GM12872 (cell line): ENCODE results near the gene AMPH.

Experiments used
- CTCF ChIP-seq: IDR thresholded peaks from 3 replicates; pipeline ENCODE4 v1.5.1; 2011; ENCODE audit warnings: low read depth, mild to moderate bottlenecking, low read length, moderate library complexity; ENCODE audit not compliant: insufficient read depth

AMPH gene

DNA sequence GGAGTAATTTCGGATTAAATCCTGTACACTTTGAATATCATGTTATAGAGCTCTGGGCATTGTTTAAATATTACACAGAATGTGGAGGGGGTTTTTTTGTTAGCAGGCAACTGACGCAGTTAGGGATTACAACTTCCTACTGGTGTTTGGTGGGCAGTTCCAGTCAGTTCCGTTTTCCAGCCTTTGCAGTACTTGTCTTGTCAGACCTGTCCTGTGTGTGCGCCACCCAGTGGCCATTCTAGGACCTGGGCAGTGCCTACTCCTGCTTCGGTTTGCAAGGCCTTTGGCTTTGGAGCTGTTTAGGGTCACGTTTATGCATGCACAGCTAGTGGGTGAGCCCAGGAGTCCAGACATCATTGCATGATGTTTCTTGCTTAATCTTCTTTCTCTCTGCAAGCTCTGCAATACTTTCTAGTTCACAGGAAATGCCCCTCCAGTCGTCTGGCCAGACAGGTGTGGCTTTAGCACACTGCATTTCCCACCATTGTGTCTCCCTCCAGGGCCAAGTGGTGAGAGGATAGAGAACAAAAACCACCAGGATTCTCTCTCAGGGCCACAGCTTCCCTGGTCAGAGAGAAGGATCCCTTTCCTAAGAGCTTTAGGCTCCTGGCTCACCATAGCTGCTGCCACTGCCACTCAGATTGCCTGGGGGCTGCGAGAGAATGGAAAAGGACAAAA lies 261.2 kb downstream of the AMPH start:
- peak; percentile 98 for TF ChIP-seq CTCF

GRCh38 chr7:38368191-38368605 lies 263.0 kb downstream of the AMPH start:
- TF ChIP-seq CTCF: peak; percentile 96

- TF ChIP-seq CTCF: no peak
Observed at GRCh38 chr7:38367301-38367890, 263.8 kb downstream of the AMPH start.

DNA sequence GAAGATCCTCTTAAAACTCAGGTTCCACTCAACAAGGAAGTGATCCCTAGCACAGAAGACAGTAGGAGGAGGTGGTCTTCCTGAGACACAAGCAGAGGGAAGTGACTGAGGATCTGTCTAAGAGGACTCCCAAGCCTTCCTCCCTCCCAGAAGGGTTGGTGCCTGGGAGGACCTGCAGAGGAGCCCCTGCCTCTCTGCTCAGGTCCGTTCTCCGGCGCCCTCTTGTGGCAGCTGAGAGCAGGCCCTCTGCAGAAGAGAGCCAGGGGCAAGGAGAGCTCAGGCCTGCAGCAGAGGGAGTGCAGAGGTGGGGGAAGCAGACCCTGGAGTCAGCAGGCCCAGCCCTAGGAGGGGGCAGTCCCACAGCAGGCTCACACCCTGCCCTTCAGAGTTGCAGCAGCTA lies 267.8 kb downstream of the AMPH start:
- TF ChIP-seq CTCF: peak; percentile 77

GRCh38 chr7:38360776-38361175 lies 270.4 kb downstream of the AMPH start:
- TF ChIP-seq CTCF: no peak

GRCh38 chr7:38359071-38359601 lies 272.0 kb downstream of the AMPH start:
- peak; percentile 62 for TF ChIP-seq CTCF

DNA sequence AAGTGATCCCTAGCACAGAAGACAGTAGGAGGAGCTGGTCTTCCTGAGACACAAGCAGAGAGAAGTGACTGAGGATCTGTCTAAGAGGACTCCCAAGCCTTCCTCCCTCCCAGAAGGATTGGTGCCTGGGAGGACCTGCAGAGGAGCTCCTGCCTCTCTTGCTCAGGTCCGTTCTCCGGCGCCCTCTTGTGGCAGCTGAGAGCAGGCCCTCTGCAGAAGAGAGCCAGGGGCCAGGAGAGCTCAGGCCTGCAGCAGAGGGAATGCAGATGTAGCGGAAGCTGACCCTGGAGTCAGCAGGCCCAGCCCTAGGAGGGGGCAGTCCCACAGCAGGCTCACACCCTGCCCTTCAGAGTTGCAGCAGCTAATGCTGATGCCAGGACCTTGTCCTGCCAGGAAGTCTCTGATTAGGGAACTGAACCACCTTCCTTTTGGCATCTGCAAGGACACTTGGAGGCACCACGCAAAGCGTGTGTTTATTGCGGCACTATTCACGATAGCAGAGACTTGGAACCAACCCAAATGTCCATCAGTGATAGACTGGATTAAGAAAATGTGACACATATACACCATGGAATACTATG lies 276.8 kb downstream of the AMPH start:
- peak; percentile 77 for TF ChIP-seq CTCF
